GM18517 (cell line): Measurements from ENCODE around the gene TSR2.

Experiments used
- ATAC-seq: cut with Tn5 transposase; IDR thresholded peaks from one replicate; pipeline ENCODE4 v1.9.1; 2021; ENCODE audit warnings: mild to moderate bottlenecking, moderate library complexity; ENCODE audit not compliant: unreplicated experiment

TSR2 gene, protein sequence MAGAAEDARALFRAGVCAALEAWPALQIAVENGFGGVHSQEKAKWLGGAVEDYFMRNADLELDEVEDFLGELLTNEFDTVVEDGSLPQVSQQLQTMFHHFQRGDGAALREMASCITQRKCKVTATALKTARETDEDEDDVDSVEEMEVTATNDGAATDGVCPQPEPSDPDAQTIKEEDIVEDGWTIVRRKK

GRCh38 chrX:54439960-54440871 lies at the start of gene TSR2:
Gene TSR2, plus strand, starts transcription at chrX:54440404. Its CDS starts 18 bp downstream, at chrX:54440422.
- peak; percentile 92 for ATAC-seq

DNA sequence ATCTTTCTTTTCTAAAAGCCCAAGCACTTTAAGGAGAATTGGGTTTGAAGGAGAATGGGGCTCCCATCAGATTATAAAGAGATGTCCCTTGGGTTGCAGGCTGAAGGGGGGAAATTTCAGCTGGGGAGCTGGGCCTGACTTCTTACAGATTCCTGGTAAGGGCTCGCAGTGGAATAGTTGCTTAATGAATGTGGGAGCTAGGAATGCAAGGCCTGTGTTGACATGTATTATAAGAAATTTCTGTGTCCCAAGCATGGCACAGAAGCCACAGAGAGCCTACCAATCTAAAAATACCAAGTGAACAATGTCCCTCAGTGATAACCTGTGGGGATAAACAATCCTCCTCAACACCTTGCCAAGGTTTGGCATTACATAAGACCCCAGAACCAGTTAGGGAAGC lies 43.1 kb upstream of the TSR2 start:
- no peak for ATAC-seq

DNA sequence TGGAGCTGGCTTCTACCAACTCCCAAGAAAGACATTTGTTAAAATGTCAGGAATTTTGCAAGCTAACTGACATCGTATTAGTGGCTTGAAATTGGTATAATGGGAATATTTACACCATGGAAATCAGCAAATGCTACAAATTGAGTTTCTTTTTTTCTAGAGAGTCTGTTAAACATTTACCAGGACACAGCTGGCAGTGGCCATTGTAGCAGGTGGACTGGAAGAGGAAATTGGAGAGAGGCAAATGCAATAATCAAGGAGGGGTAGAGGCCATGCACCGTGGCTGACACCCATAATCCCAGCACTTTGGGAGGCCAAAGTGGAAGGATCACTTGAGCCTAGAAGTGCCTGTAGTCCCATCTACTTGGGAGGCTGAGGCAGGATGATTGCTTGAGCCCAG lies 32.9 kb upstream of the TSR2 start:
- ATAC-seq, result no peak

DNA sequence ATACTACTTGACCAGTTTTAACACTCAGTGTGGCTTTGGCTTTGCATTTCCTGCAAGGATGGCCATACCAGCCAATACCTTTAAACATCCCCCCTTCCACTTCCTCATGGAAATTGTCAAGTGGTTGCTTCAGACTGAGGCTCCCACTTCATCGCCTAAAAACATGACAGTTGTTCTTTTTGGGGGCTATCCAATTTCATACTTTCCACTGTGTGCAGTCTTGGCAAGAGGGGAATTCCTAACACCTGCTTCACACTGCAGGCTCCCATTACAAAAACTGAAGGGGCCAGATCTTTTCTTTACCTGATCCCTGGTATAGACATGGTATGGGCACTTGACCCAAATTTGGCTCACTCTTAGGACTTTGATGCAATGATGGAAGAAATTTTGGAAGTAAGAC lies 28.5 kb upstream of the TSR2 start:
- no peak for ATAC-seq

DNA sequence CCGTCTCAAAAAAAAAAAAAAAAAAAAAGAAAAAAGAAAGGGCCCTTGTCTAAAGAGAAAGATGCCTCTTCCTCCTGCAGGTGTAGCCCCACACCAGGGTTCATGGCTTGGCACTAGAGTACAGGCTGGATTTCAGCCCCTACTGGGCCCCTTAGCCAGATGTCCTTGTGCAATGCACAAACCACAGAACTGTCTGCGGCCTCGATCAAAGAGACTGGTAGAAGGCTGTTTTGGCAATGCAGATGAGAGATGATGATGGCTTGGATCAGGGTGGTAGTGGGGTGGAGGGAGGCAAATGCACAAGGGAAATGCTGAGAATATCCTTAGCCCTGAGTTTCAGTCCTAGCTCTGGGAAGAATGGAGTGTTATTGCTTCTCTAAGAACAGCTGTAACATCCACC lies 26.5 kb upstream of the TSR2 start:
- ATAC-seq, result no peak

- no peak for ATAC-seq
These were observed 24.5 kb upstream of the TSR2 start for GRCh38 chrX:54415534-54416350.

GRCh38 chrX:54416965-54417364 lies 23.2 kb upstream of the TSR2 start:
- ATAC-seq, result no peak

GRCh38 chrX:54419559-54420302 lies 20.5 kb upstream of the TSR2 start:
- no peak for ATAC-seq

DNA sequence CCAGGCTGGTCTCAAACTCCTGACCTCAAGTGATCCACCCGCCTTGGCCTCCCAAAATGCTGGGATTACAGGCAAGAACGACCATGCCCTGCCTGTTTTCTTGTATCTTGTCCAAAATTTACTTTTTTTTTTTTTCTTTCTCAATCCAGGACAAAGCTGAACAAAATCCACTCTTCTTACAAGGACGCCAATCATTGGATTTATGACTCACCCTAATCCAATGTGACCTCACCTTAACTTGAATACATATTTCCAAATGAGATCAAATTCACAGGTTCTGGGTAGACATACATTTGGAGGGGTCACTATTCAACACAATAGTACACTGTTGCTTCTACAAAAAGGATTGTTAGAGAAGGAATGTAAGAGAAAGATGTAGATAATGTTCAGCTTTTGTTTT lies 18.0 kb upstream of the TSR2 start:
- ATAC-seq, result no peak

DNA sequence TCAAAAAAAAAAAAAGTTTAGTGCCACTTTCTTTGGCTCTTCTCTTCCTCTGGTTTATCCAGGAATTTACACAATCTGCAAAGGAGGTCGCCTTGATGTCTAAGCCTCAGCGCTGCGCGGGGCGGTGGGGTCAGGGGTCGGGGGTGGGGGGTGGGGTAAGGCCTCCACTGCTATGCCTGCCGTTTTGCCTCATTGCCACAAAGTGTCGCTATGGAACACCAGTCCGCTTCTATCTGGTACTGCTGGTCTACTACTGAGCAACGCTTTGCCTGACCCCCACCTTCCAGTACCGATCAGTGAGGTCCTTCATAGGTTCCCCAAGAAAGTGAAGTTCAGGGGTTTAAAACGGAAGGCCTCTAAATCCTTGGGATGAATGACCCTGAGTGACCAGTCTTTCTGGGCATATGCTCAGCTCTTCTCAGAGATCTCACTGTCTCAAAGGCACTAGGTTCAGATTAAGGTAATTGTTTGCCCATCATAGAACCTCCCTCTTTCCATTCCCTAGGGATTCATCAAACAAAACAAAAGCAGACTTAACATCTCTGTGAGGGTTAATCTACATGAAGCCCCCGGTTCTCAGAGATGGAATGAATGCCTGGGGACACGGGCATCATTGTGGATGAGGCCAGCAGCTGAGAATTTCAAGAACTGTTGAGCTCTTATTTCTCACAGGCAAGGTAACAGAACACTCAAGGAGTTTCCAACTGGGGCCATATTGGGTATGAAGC lies 16.9 kb upstream of the TSR2 start:
- no peak for ATAC-seq

DNA sequence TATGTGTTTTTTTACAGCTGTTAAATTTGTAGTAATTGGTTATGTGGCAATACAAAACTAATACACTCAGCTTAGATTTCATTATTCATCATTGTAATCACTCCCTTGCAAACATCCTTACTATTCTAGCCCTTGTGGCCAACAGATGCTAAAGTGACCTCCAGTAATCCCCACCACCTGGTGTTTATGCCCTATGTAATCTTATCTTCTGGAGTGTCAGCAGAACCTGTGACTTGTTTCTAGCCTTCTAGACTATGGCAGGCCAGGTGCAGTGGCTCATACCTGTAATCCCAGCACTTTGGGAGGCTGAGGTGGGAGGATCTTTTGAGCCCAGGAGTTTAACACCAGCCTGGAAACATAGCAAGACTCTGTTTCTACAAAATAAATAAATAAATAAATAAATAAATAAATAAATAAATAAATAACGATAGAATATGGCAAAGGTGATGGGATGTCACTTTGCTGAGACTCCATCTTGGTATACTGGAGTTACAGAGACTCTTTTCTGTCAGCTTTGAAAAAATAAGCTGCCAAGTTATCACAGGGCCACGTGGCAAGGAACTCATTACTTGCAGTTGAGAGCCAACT lies 12.3 kb upstream of the TSR2 start:
- no peak for ATAC-seq

- ATAC-seq, result no peak
These were observed 9.7 kb upstream of the TSR2 start for GRCh38 chrX:54430519-54430918.

GRCh38 chrX:54435121-54435520 lies 5.1 kb upstream of the TSR2 start:
- no peak for ATAC-seq

GRCh38 chrX:54442790-54443189 lies 2.6 kb downstream of the TSR2 start:
- ATAC-seq, result no peak

- no peak for ATAC-seq
These were observed 4.5 kb downstream of the TSR2 start for GRCh38 chrX:54444752-54445151.

GRCh38 chrX:54446084-54446483 lies 5.9 kb downstream of the TSR2 start:
- ATAC-seq, result no peak

- no peak for ATAC-seq
These were observed 7.3 kb downstream of the TSR2 start for GRCh38 chrX:54447461-54447860.

DNA sequence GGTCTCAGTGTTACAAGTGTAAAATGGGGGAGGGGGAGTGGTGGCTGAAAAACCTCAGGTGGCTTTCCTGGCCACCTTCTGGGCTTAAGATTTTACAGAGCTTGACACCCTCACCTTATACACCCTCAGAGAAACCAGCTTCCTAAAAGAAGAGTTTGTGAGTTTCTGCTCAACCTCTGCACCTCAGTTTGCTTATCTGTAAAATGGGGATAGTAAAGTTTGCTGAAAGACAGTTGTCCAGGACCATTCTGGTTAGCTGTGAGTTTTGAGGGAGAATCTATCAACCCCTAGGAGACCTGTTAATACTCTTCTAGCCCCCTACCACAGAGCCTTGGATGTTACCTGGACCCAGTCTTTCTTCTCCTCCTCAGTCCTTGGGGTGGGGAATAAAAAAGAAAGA lies 9.7 kb downstream of the TSR2 start:
- no peak for ATAC-seq

- ATAC-seq, result no peak
These were observed 12.7 kb downstream of the TSR2 start for GRCh38 chrX:54452920-54453319.
